Measurements from ENCODE around the gene RAB7B.
A peak's percentile ranks its signal among the peaks of the same experiment; 100 is the strongest.

RAB7B gene

GRCh38 chr1:206036663-206037455 lies 33.7 kb upstream of the RAB7B start:
- H3K27ac ChIP-seq (ENCODE audit: low read depth, low read length), result no peak overlapping the region
- no peak overlapping the region for H3K56ac ChIP-seq (ENCODE audit: low read length)
- no peak overlapping the region for H4K8ac ChIP-seq (ENCODE audit: low read depth, low read length)
- H3K4me2 ChIP-seq (ENCODE audit: low read length), result no peak overlapping the region
- no peak overlapping the region for H3K9ac ChIP-seq (ENCODE audit: low read length)
- no peak overlapping the region for H3K23ac ChIP-seq (ENCODE audit: low read length)
- no peak overlapping the region for H2BK120ac ChIP-seq (ENCODE audit: low read depth, low read length)
- H3K4me3 ChIP-seq (ENCODE audit: low read length), result no peak overlapping the region
- no peaks in the 10 kb centered on the region for H3K4me1 ChIP-seq (ENCODE audit: control insufficient read depth, low read depth, low read length)
- no peak overlapping the region for H3K18ac ChIP-seq (ENCODE audit: low read length)
- H3K4ac ChIP-seq (ENCODE audit: low read depth, low read length), result no peak overlapping the region
- no peaks in the 10 kb centered on the region for H3K36me3 ChIP-seq (ENCODE audit: control insufficient read depth, insufficient read depth, low read length)
- no peaks in the 10 kb centered on the region for H3K27me3 ChIP-seq (ENCODE audit: insufficient read depth, low read length, poor library complexity)
- no peak overlapping the region for H2BK5ac ChIP-seq (ENCODE audit: low read length)
- H4K5ac ChIP-seq (ENCODE audit: low read length), result no peak overlapping the region
- H3K79me2 ChIP-seq (ENCODE audit: control insufficient read depth, insufficient read depth, low read length), result no peaks in the 10 kb centered on the region
- no peaks in the 10 kb centered on the region for H3K79me1 ChIP-seq (ENCODE audit: low read length)
- no peak for DNase-seq
- no peak overlapping the region for H2AK5ac ChIP-seq (ENCODE audit: low read length)
- H2BK15ac ChIP-seq (replicated peaks; ENCODE audit: low read depth), result no peak overlapping the region
- WGBS (ENCODE audit: extremely low coverage, insufficient coverage, low lambda C conversion rate), result no CpG with 5 or more reads among the region's 2 CpGs

GRCh38 chr1:206035027-206035426 lies 31.8 kb upstream of the RAB7B start:
- DNase-seq, result no peak
- Histone ChIP-seq H3K18ac (ENCODE audit: low read length) (no peak overlapping the region), H3K36me3 (ENCODE audit: control insufficient read depth, insufficient read depth, low read length) (no peaks in the 10 kb centered on the region), H2BK5ac (ENCODE audit: low read length) (no peak overlapping the region), H4K5ac (ENCODE audit: low read length) (no peak overlapping the region), H3K4ac (ENCODE audit: low read depth, low read length) (no peak overlapping the region), H3K4me3 (ENCODE audit: low read length) (no peak overlapping the region), H2AK5ac (ENCODE audit: low read length) (no peak overlapping the region), H3K27me3 (ENCODE audit: insufficient read depth, low read length, poor library complexity) (no peaks in the 10 kb centered on the region), H3K4me2 (ENCODE audit: low read length) (no peak overlapping the region), H2BK120ac (ENCODE audit: low read depth, low read length) (no peak overlapping the region), H2BK15ac (replicated peaks; ENCODE audit: low read depth) (no peak overlapping the region), H3K23ac (ENCODE audit: low read length) (no peak overlapping the region), H3K79me1 (ENCODE audit: low read length) (no peaks in the 10 kb centered on the region), H3K79me2 (ENCODE audit: control insufficient read depth, insufficient read depth, low read length) (no peaks in the 10 kb centered on the region), H3K4me1 (ENCODE audit: control insufficient read depth, low read depth, low read length) (no peaks in the 10 kb centered on the region), H4K8ac (ENCODE audit: low read depth, low read length) (no peak overlapping the region), H3K9ac (ENCODE audit: low read length) (no peak overlapping the region), H3K27ac (ENCODE audit: low read depth, low read length) (no peak overlapping the region), H3K56ac (ENCODE audit: low read length) (no peak overlapping the region)
- no CpG with 5 or more reads among the region's 5 CpGs for WGBS (ENCODE audit: extremely low coverage, insufficient coverage, low lambda C conversion rate)

GRCh38 chr1:206032380-206033140 lies 29.4 kb upstream of the RAB7B start:
- H2BK15ac ChIP-seq (replicated peaks; ENCODE audit: low read depth), result no peak overlapping the region
- H3K9ac ChIP-seq (ENCODE audit: low read length), result no peak overlapping the region
- no peak overlapping the region for H3K23ac ChIP-seq (ENCODE audit: low read length)
- H3K27me3 ChIP-seq (ENCODE audit: insufficient read depth, low read length, poor library complexity), result no peaks in the 10 kb centered on the region
- no peak overlapping the region for H3K27ac ChIP-seq (ENCODE audit: low read depth, low read length)
- H3K4me2 ChIP-seq (ENCODE audit: low read length), result no peak overlapping the region
- H3K56ac ChIP-seq (ENCODE audit: low read length), result no peak overlapping the region
- no peak overlapping the region for H3K4me3 ChIP-seq (ENCODE audit: low read length)
- H2AK5ac ChIP-seq (ENCODE audit: low read length), result no peak overlapping the region
- H3K4ac ChIP-seq (ENCODE audit: low read depth, low read length), result no peak overlapping the region
- H3K79me2 ChIP-seq (ENCODE audit: control insufficient read depth, insufficient read depth, low read length), result no peaks in the 10 kb centered on the region
- H3K4me1 ChIP-seq (ENCODE audit: control insufficient read depth, low read depth, low read length), result no peaks in the 10 kb centered on the region
- WGBS (ENCODE audit: extremely low coverage, insufficient coverage, low lambda C conversion rate), result no CpG with 5 or more reads among the region's 5 CpGs
- no peak overlapping the region for H2BK5ac ChIP-seq (ENCODE audit: low read length)
- DNase-seq, result no peak
- no peak overlapping the region for H2BK120ac ChIP-seq (ENCODE audit: low read depth, low read length)
- H3K18ac ChIP-seq (ENCODE audit: low read length), result no peak overlapping the region
- H3K36me3 ChIP-seq (ENCODE audit: control insufficient read depth, insufficient read depth, low read length), result no peaks in the 10 kb centered on the region
- H4K8ac ChIP-seq (ENCODE audit: low read depth, low read length), result no peak overlapping the region
- no peaks in the 10 kb centered on the region for H3K79me1 ChIP-seq (ENCODE audit: low read length)
- no peak overlapping the region for H4K5ac ChIP-seq (ENCODE audit: low read length)

GRCh38 chr1:206030714-206031113 lies 27.5 kb upstream of the RAB7B start:
- no peak overlapping the region for H3K27ac ChIP-seq (ENCODE audit: low read depth, low read length)
- no peak overlapping the region for H4K8ac ChIP-seq (ENCODE audit: low read depth, low read length)
- H3K79me2 ChIP-seq (ENCODE audit: control insufficient read depth, insufficient read depth, low read length), result no peaks in the 10 kb centered on the region
- H2BK5ac ChIP-seq (ENCODE audit: low read length), result no peak overlapping the region
- no CpG with 5 or more reads among the region's 4 CpGs for WGBS (ENCODE audit: extremely low coverage, insufficient coverage, low lambda C conversion rate)
- H2BK120ac ChIP-seq (ENCODE audit: low read depth, low read length), result no peak overlapping the region
- no peak overlapping the region for H3K18ac ChIP-seq (ENCODE audit: low read length)
- no peak overlapping the region for H2BK15ac ChIP-seq (replicated peaks; ENCODE audit: low read depth)
- H3K23ac ChIP-seq (ENCODE audit: low read length), result no peak overlapping the region
- H3K4ac ChIP-seq (ENCODE audit: low read depth, low read length), result no peak overlapping the region
- H3K56ac ChIP-seq (ENCODE audit: low read length), result peak overlapping the region; percentile 50
- H3K9ac ChIP-seq (ENCODE audit: low read length), result peak overlapping the region; percentile 35
- H3K4me1 ChIP-seq (ENCODE audit: control insufficient read depth, low read depth, low read length), result no peaks in the 10 kb centered on the region
- DNase-seq, result peak; percentile 87
- H3K27me3 ChIP-seq (ENCODE audit: insufficient read depth, low read length, poor library complexity), result no peaks in the 10 kb centered on the region
- no peak overlapping the region for H3K4me2 ChIP-seq (ENCODE audit: low read length)
- no peak overlapping the region for H4K5ac ChIP-seq (ENCODE audit: low read length)
- no peak overlapping the region for H3K4me3 ChIP-seq (ENCODE audit: low read length)
- no peaks in the 10 kb centered on the region for H3K79me1 ChIP-seq (ENCODE audit: low read length)
- H3K36me3 ChIP-seq (ENCODE audit: control insufficient read depth, insufficient read depth, low read length), result no peaks in the 10 kb centered on the region
- H2AK5ac ChIP-seq (ENCODE audit: low read length), result no peak overlapping the region

- no peaks in the 10 kb centered on the region for H3K27me3 ChIP-seq (ENCODE audit: insufficient read depth, low read length, poor library complexity)
- no peak overlapping the region for H3K18ac ChIP-seq (ENCODE audit: low read length)
- H3K23ac ChIP-seq (ENCODE audit: low read length), result no peak overlapping the region
- no peak overlapping the region for H3K9ac ChIP-seq (ENCODE audit: low read length)
- H3K4me2 ChIP-seq (ENCODE audit: low read length), result no peak overlapping the region
- no peak for DNase-seq
- no peak overlapping the region for H3K27ac ChIP-seq (ENCODE audit: low read depth, low read length)
- WGBS (ENCODE audit: extremely low coverage, insufficient coverage, low lambda C conversion rate), result no CpG with 5 or more reads among the region's 4 CpGs
- no peak overlapping the region for H3K4ac ChIP-seq (ENCODE audit: low read depth, low read length)
- H2BK5ac ChIP-seq (ENCODE audit: low read length), result no peak overlapping the region
- no peaks in the 10 kb centered on the region for H3K36me3 ChIP-seq (ENCODE audit: control insufficient read depth, insufficient read depth, low read length)
- no peak overlapping the region for H4K5ac ChIP-seq (ENCODE audit: low read length)
- H4K8ac ChIP-seq (ENCODE audit: low read depth, low read length), result no peak overlapping the region
- no peak overlapping the region for H3K4me3 ChIP-seq (ENCODE audit: low read length)
- no peaks in the 10 kb centered on the region for H3K4me1 ChIP-seq (ENCODE audit: control insufficient read depth, low read depth, low read length)
- no peak overlapping the region for H2AK5ac ChIP-seq (ENCODE audit: low read length)
- no peak overlapping the region for H2BK15ac ChIP-seq (replicated peaks; ENCODE audit: low read depth)
- no peaks in the 10 kb centered on the region for H3K79me2 ChIP-seq (ENCODE audit: control insufficient read depth, insufficient read depth, low read length)
- no peak overlapping the region for H3K56ac ChIP-seq (ENCODE audit: low read length)
- H3K79me1 ChIP-seq (ENCODE audit: low read length), result no peaks in the 10 kb centered on the region
- H2BK120ac ChIP-seq (ENCODE audit: low read depth, low read length), result no peak overlapping the region
Observed at GRCh38 chr1:206030191-206030590, 27.0 kb upstream of the RAB7B start.

All from mesendoderm (in vitro differentiated cells).